BLaER1 (cell line): Measurements from ENCODE around the gene KLHL25.
A peak's percentile ranks its signal among the peaks of the same experiment; 100 is the strongest.

Experiments
- H3K27ac ChIP-seq: shearing (Covaris generic); formaldehyde crosslinking; 2 replicates; pipeline ENCODE4 v1.8.1; 2022
- H3K27me3 ChIP-seq: shearing (Covaris generic); formaldehyde crosslinking; 2 replicates; pipeline ENCODE4 v1.8.1; 2022
- H3K36me3 ChIP-seq: shearing (Covaris generic); formaldehyde crosslinking; 2 replicates; pipeline ENCODE4 v1.8.1; 2022
- H3K4me1 ChIP-seq: shearing (Covaris generic); formaldehyde crosslinking; 2 replicates; pipeline ENCODE4 v1.8.1; 2022
- H3K4me2 ChIP-seq: shearing (Covaris generic); formaldehyde crosslinking; 2 replicates; pipeline ENCODE4 v1.8.1; 2022
- H3K4me3 ChIP-seq: shearing (Covaris generic); formaldehyde crosslinking; 2 replicates; pipeline ENCODE4 v1.8.1; 2022
- H3K9ac ChIP-seq: shearing (Covaris generic); formaldehyde crosslinking; 2 replicates; pipeline ENCODE4 v1.8.1; 2022
- H3K9me3 ChIP-seq: shearing (Covaris generic); formaldehyde crosslinking; 2 replicates; pipeline ENCODE4 v1.8.1; 2022
- H4K20me1 ChIP-seq: shearing (Covaris generic); formaldehyde crosslinking; 2 replicates; pipeline ENCODE4 v1.8.1; 2022
- Cebpa-rat ChIP-seq: shearing (Covaris generic); IDR thresholded peaks from 2 replicates; pipeline ENCODE4 v1.8.1; 2022

The KLHL25 gene

DNA sequence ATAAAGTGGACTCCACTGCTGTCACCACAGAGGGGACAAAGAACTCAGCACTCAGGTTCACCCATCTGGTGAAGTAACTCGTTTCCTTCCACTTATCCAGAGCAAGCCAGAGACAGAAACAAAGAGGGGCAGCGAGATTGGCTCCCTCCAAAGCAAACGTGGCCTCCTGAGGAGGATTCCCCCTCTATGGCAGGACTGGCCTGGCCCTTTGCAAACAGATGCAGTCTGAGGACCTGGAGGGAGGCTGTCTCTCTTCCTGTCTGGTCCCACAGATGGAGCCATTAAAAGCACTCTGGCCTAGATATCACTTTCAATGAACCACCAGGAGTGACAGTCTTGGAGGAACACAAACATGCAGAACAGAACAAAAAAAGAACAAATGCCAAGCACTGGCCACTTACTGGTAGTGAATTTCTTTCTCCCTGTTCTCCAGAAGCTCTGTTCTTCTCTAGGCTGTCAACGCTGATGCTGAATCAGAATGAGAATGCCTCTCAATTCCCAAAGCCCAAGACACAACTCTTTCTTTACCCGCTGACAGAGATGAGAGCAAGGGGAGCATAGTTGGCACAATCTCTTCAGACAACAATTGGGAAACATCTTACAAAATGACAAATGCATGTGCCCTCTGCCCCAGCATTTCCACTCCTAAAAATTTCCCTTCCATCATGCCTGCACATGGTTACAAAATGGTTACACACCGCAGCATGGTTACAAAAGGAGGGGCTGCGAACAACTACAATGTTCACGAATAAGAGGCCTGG, 14.3 kb downstream of the KLHL25 start:
- 0 out of 2 replicates have a peak, but pooled peaks cover 7% of the 10 kb centered on the region for H3K36me3 ChIP-seq
- H3K4me1 ChIP-seq, result peaks cover 59% of the 10 kb centered on the region
- no peak for TF ChIP-seq Cebpa-rat
- peak overlapping the region; percentile 40 for H3K27ac ChIP-seq
- no peaks in the 10 kb centered on the region for H3K9me3 ChIP-seq
- H3K4me2 ChIP-seq, result peak overlapping the region; percentile 59
- no peak overlapping the region for H3K4me3 ChIP-seq
- peaks cover 71% of the 10 kb centered on the region for H4K20me1 ChIP-seq
- no peak overlapping the region for H3K9ac ChIP-seq
- no peaks in the 10 kb centered on the region for H3K27me3 ChIP-seq

- 0 out of 2 replicates have a peak, but pooled peaks cover 7% of the 10 kb centered on the region for H3K36me3 ChIP-seq
- peaks cover 56% of the 10 kb centered on the region for H3K4me1 ChIP-seq
- H3K9me3 ChIP-seq, result no peaks in the 10 kb centered on the region
- no peak overlapping the region for H3K27ac ChIP-seq
- peaks cover 75% of the 10 kb centered on the region for H4K20me1 ChIP-seq
- no peak overlapping the region for H3K9ac ChIP-seq
- no peaks in the 10 kb centered on the region for H3K27me3 ChIP-seq
- no peak for TF ChIP-seq Cebpa-rat
- no peak overlapping the region for H3K4me3 ChIP-seq
- H3K4me2 ChIP-seq, result peak overlapping the region; percentile 31
Observed at GRCh38 chr15:85779249-85779648, 15.5 kb downstream of the KLHL25 start.

DNA sequence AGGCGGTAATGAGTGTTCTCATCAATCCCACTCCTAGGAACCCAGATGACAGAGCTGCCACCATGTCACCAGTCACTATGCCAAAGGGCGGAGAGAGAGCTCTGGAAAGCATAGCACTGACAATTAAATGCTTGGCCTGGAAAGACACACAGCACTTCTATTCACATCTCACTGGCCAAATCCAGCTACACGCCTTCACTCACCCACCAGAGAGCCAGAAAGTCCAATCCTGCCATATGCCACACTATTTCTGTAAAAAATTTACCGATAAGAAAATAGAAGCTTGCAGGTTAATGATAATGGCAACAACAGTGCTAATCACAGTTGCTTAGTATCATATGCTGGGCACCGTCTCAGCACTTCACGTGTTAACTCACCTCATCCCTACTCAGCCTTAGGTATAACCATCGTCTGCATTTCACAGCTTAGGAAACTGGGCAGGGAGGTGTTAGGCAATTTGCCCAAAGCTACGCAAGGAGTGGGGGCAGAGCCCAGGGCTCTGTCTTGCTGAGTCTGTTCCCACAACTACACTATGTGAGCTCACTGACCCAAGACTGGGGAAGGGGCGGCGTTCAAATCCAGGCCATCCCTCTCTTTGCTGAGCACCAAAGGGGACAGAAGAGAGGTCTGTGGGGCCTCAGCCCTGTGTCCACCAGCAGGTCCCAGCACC, 16.5 kb downstream of the KLHL25 start:
- H3K9ac ChIP-seq, result no peak overlapping the region
- H3K27me3 ChIP-seq, result no peaks in the 10 kb centered on the region
- TF ChIP-seq Cebpa-rat, result no peak
- H3K27ac ChIP-seq, result no peak overlapping the region
- no peak overlapping the region for H3K4me3 ChIP-seq
- no peaks in the 10 kb centered on the region for H3K9me3 ChIP-seq
- peaks cover 79% of the 10 kb centered on the region for H4K20me1 ChIP-seq
- H3K4me1 ChIP-seq, result peaks cover 50% of the 10 kb centered on the region
- H3K4me2 ChIP-seq, result peak overlapping the region; percentile 31
- H3K36me3 ChIP-seq, result 0 out of 2 replicates have a peak, but pooled peaks cover 7% of the 10 kb centered on the region

- no peak overlapping the region for H3K4me2 ChIP-seq
- H3K27ac ChIP-seq, result no peak overlapping the region
- H3K4me3 ChIP-seq, result no peak overlapping the region
- no peaks in the 10 kb centered on the region for H3K9me3 ChIP-seq
- peaks cover 43% of the 10 kb centered on the region for H3K4me1 ChIP-seq
- H4K20me1 ChIP-seq, result peaks cover 79% of the 10 kb centered on the region
- 0 out of 2 replicates have a peak, but pooled peaks cover 7% of the 10 kb centered on the region for H3K36me3 ChIP-seq
- no peak overlapping the region for H3K9ac ChIP-seq
- TF ChIP-seq Cebpa-rat, result no peak
- no peaks in the 10 kb centered on the region for H3K27me3 ChIP-seq
Observed at GRCh38 chr15:85777250-85778106, 17.2 kb downstream of the KLHL25 start.

DNA sequence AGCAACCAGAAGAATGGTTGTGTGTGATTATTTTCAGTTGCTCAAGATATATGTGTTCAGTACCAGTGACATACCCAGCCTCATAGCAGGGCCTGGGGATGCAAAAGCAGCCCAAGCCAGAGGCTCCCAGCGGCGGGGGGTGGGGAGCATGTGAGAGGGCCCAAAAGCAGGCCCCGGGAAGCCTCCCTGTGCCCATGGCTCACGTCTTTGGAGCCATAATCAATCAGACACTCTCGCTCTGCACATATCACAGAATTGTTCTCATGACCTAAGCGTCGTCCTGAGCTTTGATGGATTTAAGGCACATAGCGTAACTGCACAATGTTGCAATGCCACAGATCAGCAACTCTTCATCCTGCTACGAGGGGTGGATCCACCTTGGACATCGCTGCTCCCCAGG, 20.8 kb downstream of the KLHL25 start:
- H3K4me1 ChIP-seq, result peaks cover 8% of the 10 kb centered on the region
- H3K27me3 ChIP-seq, result no peaks in the 10 kb centered on the region
- no peak overlapping the region for H3K4me2 ChIP-seq
- H3K9me3 ChIP-seq, result 0 out of 2 replicates have a peak, but pooled peaks cover 2% of the 10 kb centered on the region
- peaks cover 88% of the 10 kb centered on the region for H4K20me1 ChIP-seq
- no peak overlapping the region for H3K9ac ChIP-seq
- no peak for TF ChIP-seq Cebpa-rat
- no peak overlapping the region for H3K4me3 ChIP-seq
- H3K36me3 ChIP-seq, result peaks cover 19% of the 10 kb centered on the region
- no peak overlapping the region for H3K27ac ChIP-seq

GRCh38 chr15:85773249-85773648, 21.5 kb downstream of the KLHL25 start:
- H3K27me3 ChIP-seq, result no peaks in the 10 kb centered on the region
- TF ChIP-seq Cebpa-rat, result no peak
- peaks cover 87% of the 10 kb centered on the region for H4K20me1 ChIP-seq
- no peak overlapping the region for H3K4me3 ChIP-seq
- no peak overlapping the region for H3K9ac ChIP-seq
- H3K36me3 ChIP-seq, result peaks cover 27% of the 10 kb centered on the region
- H3K4me2 ChIP-seq, result no peak overlapping the region
- peaks cover under 1% of the 10 kb centered on the region; the same call in 1 of the 2 replicates for H3K4me1 ChIP-seq
- 0 out of 2 replicates have a peak, but pooled peaks cover 9% of the 10 kb centered on the region for H3K9me3 ChIP-seq
- H3K27ac ChIP-seq, result no peak overlapping the region

DNA sequence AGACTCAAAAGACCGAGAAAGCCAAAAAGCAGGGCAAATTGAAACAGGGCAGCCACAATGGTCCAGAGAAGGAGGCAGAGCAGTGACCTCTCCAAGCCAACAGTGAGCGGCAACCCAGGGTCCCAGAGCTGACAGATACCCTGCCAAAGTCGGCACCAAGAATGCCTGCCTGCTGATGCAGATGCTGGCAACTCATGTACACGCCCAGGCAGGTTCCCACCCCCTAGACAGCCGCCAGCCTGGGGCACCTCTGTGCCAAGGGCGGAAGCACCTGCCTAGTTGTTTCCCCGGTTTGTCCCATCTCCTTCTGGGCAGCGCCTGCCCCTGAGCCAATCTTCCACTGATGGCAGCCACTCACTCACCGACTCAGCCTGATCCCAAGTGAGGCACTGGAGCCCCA, 22.1 kb downstream of the KLHL25 start:
- Histone ChIP-seq H4K20me1 (peaks cover 87% of the 10 kb centered on the region), H3K4me2 (no peak overlapping the region), H3K4me3 (no peak overlapping the region), H3K27ac (0 out of 2 replicates have a peak overlapping the region, but pooled peaks have one; percentile 41), H3K36me3 (peaks cover 32% of the 10 kb centered on the region), H3K9ac (no peak overlapping the region), H3K27me3 (no peaks in the 10 kb centered on the region), H3K4me1 (no peaks in the 10 kb centered on the region), H3K9me3 (0 out of 2 replicates have a peak, but pooled peaks cover 9% of the 10 kb centered on the region)
- no peak for TF ChIP-seq Cebpa-rat

DNA sequence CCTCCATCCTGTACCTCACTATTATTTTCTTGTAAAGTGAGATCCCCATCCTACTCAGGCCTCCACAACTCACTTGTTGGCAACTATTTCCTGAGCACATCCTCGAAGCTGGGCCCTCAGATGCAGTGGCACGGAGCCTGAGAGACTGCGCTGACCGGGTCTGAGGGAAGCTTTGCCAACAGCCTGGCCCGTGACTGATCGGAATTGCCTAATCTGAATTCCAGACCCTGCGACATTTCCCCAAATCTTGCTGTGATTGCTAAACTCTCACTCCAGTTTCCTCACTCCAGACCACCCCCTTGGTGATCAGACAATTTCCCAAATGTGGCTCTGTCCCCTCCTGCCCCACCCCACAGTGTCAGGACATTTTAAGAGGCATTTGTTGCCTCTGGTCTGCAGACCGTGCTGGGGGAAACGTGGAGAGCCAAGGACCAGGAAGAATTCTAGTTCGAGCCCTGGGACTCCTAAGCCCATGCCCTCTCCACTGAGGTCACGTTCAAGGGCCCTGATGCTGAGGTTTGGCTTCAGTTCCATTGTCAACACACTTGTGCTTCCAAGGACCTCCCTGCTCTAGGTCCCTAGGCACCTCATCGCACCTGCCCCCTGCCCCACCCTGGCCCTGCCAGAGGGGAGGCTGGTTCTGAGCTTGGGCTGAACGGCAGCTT, 22.8 kb downstream of the KLHL25 start:
- Histone ChIP-seq H3K9me3 (0 out of 2 replicates have a peak, but pooled peaks cover 9% of the 10 kb centered on the region), H4K20me1 (peaks cover 87% of the 10 kb centered on the region), H3K9ac (no peak overlapping the region), H3K27ac (0 out of 2 replicates have a peak overlapping the region, but pooled peaks have one; percentile 41), H3K4me1 (no peaks in the 10 kb centered on the region), H3K27me3 (no peaks in the 10 kb centered on the region), H3K4me3 (no peak overlapping the region), H3K4me2 (no peak overlapping the region), H3K36me3 (peaks cover 33% of the 10 kb centered on the region)
- TF ChIP-seq Cebpa-rat, result no peak

GRCh38 chr15:85771271-85771670, 23.5 kb downstream of the KLHL25 start:
- H3K36me3 ChIP-seq, result peaks cover 37% of the 10 kb centered on the region
- no peak overlapping the region for H3K4me2 ChIP-seq
- 0 out of 2 replicates have a peak, but pooled peaks cover 9% of the 10 kb centered on the region for H3K9me3 ChIP-seq
- H3K27me3 ChIP-seq, result no peaks in the 10 kb centered on the region
- H3K4me1 ChIP-seq, result no peaks in the 10 kb centered on the region
- TF ChIP-seq Cebpa-rat, result no peak
- no peak overlapping the region for H3K27ac ChIP-seq
- H3K9ac ChIP-seq, result no peak overlapping the region
- no peak overlapping the region for H3K4me3 ChIP-seq
- H4K20me1 ChIP-seq, result peaks cover 92% of the 10 kb centered on the region
